IMR-90 (cell line): ENCODE data around the gene RTN4RL2.

Experiments
- CTCF ChIP-seq: conservative IDR thresholded peaks from 2 replicates; pipeline ENCODE4 v1.5.1; 2012; ENCODE audit warnings: mild to moderate bottlenecking, low read depth, low read length, improper control_type of control experiment
- POLR2A ChIP-seq: IDR thresholded peaks from 2 replicates; pipeline ENCODE4 v1.6.1; 2012; ENCODE audit warnings: mild to moderate bottlenecking, low read depth, low read length

DNA sequence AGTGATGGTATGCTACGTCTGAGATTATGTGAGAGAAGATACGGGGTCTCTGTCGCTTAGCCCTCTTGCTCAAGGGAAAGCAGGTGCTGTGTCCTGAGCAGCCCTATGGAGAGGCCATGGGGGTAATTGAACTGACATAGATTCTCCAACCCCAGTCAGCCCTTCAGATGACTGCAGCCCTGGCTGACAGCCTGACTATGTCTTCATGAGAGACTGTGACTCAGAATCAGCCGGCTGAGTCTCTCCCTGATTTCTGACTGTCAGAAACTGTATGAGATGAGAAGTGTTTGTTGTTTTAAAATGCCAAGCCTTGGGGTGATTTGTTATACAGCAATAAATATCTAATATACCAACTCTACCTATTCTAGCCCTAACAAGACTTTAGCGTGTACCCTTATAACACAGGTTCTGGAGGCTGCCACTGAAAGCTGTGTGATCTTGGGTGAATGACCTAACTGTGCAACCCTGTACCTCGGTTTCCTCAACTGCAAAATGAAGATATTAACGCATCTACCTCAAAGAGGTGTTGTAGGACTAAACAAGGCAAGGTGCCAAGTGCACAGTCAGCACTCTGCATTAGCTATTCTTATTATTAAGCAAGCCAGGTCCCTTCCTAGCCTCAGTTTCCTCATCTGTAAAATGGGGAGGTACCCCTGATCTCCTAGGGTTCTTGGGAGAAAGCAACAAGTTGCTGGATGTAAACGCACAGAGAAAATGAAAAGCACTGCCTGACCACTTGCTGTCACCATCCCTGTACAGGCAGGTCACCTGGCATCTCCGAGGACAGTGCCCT, 30.3 kb downstream of the RTN4RL2 start:
- TF ChIP-seq CTCF (no peak), POLR2A (no peak)
